ENCODE measurements around the gene RETREG2. TPM values are rescaled to one million over a fixed set of nuclear protein-coding genes. Genes with fewer than 3 reads are reported as not detected.

The RETREG2 gene
- polyA plus RNA-seq, 3 donors: 113 to 119 (median 113) TPM

GRCh38 chr2:219165058-219165911 is 12.8 kb upstream of the RETREG2 start:
- no peak for DNase-seq

GRCh38 chr2:219167997-219168396 is 10.1 kb upstream of the RETREG2 start:
- no peak for DNase-seq

- DNase-seq: no peak
These were observed 9.5 kb upstream of the RETREG2 start for GRCh38 chr2:219168526-219168925.

- no peak for DNase-seq
These were observed 9.1 kb upstream of the RETREG2 start for GRCh38 chr2:219168932-219169331.

GRCh38 chr2:219169930-219170654 is 8.0 kb upstream of the RETREG2 start, which contains the start of gene SLC23A3:
SLC23A3 (minus strand) TSS chr2:219170029; CDS start chr2:219169984, 45 bp downstream.
- no peak for DNase-seq

GRCh38 chr2:219171231-219171651 is 6.8 kb upstream of the RETREG2 start:
- peak; percentile 40 for DNase-seq

GRCh38 chr2:219172231-219173154 is 5.6 kb upstream of the RETREG2 start:
- no peak for DNase-seq

GRCh38 chr2:219173176-219173575 is 4.9 kb upstream of the RETREG2 start:
- no peak for DNase-seq

GRCh38 chr2:219174146-219174545 is 3.9 kb upstream of the RETREG2 start:
- no peak for DNase-seq

- no peak for DNase-seq
These were observed 3.3 kb upstream of the RETREG2 start for GRCh38 chr2:219174801-219175200.

- DNase-seq: no peak
These were observed 2.6 kb upstream of the RETREG2 start for GRCh38 chr2:219175486-219175885.

GRCh38 chr2:219175928-219176817 is 1.9 kb upstream of the RETREG2 start:
- DNase-seq: peak; percentile 44

GRCh38 chr2:219176818-219177551 is 1.1 kb upstream of the RETREG2 start, which contains the start of gene CNPPD1:
CNPPD1 (minus strand) TSS chr2:219176925; CDS start chr2:219176828, 97 bp downstream.
- peak; percentile 77 for DNase-seq

GRCh38 chr2:219178377-219179175 is 501 bp downstream of the RETREG2 start:
- peak; percentile 46 for DNase-seq

- no peak for DNase-seq
These were observed 1.8 kb downstream of the RETREG2 start for GRCh38 chr2:219179601-219180465.

GRCh38 chr2:219180961-219181360 is 2.9 kb downstream of the RETREG2 start:
- no peak for DNase-seq

GRCh38 chr2:219181531-219181930 is 3.5 kb downstream of the RETREG2 start:
- DNase-seq: no peak

Measured in renal pelvis (tissue), 4 donors.